ENCODE data around the gene CD320.
"Not testable (repeated sequence)": the region's sequence is repeated elsewhere in the genome, so short reads cannot be mapped to it uniquely, and the experiment has no call there.

CD320 gene

DNA sequence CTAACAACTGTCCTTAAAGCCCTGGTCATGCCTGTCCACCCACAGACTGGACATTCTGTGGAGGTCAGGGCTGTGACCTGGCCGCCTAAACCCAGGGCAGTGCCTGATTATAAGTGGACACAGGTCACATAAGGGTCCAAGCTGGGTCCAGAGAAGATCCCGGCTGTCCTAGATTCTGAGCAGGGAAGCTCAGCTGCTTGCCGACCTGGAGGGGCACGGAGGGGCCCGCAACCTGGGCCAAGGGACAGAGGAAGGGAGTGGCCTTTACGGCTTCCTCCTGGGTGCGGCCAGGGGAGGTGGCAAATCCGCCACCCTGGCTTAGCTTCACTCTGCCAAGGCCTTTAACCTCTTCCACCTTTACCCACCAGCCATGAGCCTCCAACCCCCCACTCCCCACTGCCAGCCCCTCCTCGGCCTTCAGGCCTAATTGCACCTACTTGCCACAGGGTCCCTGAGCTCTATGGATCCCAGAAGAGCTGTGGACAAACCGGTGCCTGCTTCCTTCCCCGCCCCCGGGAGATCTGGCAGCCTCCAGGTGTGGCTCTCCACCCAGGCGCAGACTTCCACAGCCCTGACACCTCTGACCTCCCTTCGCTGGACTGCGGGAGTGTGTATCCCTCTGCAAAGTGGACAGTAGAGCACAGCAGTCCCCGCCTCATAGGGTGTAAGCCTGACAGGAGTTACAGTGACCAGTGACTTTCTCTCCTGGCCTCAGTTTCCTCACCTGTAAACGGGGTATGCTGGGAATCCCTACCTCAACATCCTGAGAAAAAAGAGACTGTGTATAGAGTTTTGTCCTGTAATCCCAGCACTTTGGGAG lies 1.7 kb downstream of the CD320 start:
- DNase-seq: peak; percentile 62

DNA sequence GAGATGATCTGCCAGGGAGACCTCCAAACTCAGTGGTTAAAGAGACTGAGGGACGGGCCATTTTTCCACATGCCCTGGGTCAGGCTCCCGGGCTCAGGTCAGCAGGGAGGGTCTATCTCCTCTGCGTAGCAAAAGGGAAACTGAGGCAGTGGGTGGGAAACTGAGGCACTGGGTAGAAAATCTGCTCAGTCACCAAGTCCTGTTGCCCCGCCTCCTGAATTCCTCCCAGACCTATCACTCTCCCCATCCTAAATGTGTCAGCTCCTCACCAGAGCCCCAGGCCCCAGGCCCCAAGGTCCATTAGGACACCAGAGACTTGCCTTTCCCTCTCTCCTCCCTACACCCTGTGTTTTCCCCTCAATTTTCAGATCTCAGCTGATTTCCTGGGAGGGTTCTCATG lies 2.4 kb downstream of the CD320 start:
- DNase-seq: peak; percentile 54

DNA sequence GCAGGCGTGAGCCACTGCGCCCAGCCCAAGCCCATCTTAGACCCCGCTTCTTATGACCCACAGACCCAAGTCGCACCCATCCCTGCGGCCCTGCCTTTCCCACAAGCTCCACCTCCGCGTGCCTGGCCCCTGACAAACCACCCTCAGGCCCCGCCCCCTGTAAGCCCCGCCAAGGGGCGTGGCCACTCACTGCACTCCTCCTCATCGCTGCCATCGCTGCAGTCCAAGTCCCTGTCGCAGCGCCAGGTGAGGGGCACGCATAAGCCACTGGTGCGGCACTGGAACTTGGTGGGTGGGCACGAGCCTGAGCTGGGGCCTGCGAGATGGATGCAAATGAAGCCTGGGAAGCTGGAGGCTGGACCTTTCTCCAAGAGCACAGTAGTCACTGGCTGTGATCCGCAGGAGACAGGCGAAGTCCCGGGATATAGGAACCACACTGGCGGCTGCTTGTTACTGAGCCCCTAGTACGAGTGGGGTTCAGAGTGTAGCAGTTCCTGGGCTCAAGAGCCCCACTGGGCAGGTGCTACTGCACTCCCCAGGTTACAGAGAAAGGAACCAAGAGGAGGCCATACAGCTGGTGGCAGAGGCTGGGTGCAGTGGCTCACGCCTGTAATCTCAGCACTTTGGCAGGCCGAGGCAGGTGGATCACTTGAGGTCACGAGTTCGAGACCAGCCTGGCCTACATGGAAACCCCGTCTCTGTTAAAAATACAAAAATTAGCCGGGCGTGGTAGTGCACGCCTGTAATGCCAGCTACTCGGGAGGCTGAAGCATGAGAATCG lies 3.1 kb downstream of the CD320 start:
- DNase-seq: peak; percentile 70

DNA sequence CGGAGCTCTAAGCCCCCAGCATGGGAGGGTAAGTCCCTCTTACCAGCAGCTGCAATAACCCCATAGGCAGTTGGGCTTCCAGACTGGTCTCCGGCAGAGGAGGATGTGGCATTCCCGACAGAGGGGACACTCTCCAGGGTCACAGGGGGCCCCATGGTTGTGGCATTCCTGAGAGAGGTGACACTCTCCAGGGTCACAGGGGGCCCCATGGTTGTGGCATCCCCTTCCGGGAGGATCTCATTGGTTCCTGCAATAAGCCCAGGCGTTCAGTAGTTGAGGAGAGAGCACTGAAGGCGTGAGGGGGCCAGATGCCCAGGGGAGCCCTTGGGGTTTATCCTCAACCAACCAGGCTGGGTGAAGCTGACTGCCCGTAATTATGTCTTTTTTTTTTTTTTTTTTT lies 5.4 kb downstream of the CD320 start:
- peak; percentile 45 for DNase-seq

DNA sequence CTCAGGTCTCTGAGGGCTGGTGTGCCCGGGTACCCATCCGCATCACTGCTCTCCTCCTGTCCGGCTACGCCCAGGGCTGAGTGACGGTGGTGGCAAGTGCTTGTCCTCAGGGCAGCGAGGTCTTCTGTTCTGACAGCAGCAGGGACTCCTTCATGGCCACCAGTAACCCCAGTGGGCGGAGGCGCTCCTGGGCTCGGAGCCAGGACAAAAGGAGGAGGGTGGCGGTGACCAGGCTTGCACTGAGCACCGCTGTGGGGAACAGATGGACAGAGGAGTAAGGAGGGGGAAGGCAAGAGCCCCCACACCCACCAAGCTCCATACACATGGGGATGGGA lies 5.8 kb downstream of the CD320 start:
- peak; percentile 61 for DNase-seq

- DNase-seq: not testable (repeated sequence)
These were observed 16.8 kb downstream of the CD320 start for GRCh38 chr19:8291337-8291736.

DNA sequence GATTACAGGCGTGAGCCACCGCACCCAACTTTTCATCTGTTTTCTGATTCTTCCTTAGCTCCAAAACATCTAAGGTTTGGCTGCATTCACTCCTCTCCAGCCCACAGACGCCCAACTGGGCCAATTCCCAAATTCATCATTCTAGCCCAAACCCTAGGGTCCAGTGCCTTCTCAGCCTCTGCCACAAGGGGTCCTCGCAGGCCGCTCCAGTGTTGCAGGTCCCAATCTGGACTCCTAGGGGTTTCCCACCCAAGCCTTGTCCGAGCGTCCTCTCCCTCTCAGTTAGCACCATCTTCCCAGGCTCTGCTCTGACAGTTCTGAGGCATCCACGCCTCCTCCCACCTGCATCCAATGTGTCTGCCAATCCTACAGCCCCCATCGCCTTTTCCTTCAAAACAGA lies 31.6 kb downstream of the CD320 start:
- DNase-seq: not testable (repeated sequence)

DNA sequence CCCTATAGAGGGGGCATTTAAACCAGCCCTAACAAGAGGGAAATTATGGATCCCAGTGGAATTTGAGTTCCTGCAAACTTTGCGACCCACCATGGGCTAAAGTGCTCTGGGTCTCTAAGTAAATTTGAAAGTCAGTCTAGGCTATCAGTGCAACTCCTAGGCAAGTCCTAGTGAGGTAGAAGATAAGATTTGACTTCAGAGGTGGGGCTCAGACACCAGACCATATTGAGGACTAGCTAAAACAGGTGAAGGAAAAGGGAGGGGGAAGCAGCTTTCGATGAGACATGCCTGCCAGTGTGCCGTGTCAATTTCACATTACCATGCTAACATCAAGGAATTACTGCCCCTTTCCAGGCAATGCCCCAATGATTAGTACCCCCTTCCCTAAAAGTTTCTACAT lies 38.4 kb downstream of the CD320 start:
- DNase-seq: no peak

- peak; percentile 16 for DNase-seq
These were observed 42.3 kb downstream of the CD320 start for GRCh38 chr19:8265872-8266271.

GRCh38 chr19:8264248-8264647 lies 43.9 kb downstream of the CD320 start:
- DNase-seq: peak; percentile 36

DNA sequence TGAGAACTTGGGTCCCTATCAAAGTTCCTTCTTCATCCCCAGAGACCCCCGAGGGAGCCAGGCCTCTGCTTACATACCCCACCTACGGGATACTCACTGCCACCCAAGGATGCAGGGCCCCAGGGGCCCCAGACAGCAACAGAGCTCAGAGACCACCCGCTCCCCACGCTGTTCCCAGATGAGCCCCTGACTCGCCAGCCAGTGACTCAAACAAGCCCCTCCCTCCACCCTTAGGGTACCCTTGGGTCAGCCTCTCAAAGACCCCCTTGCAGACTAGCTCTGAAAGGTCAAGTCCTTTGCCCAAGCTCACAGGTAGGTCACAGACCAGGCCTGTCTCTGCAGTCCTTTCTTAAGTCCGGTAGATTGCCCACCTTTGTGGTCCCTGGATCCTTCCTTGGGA lies 45.7 kb downstream of the CD320 start:
- peak; percentile 38 for DNase-seq

- DNase-seq: peak; percentile 53
These were observed 46.3 kb downstream of the CD320 start for GRCh38 chr19:8261881-8262280.

GRCh38 chr19:8261347-8261746 lies 46.8 kb downstream of the CD320 start:
- peak; percentile 44 for DNase-seq

DNA sequence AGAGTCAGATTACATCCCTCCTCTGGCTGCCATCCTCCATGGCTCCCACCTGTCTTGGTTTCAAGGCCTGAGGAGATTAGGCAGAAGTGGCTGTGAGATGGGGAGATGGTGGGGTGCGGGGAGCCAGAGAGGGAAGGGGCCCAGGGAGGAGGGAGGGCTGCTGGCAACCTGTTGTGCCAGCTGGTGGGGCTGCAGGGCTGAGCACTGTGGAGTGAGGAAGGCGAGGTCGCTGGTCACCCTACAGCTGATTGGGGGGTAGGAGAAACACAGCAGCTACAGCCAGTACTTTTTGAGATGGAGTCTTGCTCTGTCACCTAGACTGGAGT lies 48.3 kb downstream of the CD320 start:
- peak; percentile 44 for DNase-seq

GRCh38 chr19:8259142-8259921 lies 48.8 kb downstream of the CD320 start:
- DNase-seq: peak; percentile 49

DNA sequence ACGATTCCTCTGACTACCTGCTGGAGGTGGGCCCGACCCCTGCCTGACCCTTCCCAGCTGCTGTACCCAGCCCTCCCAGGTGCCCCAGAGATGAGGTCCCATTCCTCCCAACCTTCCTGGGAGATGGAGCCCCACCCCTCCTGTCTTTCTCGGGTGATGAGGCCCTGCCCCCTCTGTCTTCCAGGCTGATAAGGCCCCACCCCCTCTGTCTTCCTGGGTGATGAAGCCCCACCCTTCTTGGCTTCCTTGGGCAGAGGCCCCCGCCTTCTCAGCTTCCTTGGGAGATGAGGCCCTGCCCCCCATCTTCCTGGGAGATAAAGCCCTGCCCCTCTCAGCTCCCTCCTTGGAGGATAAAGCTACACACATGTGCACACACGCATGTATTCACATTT lies 51.1 kb downstream of the CD320 start:
- no peak for DNase-seq

- no peak for DNase-seq
These were observed 51.7 kb downstream of the CD320 start for GRCh38 chr19:8256276-8257051.

- no peak for DNase-seq
These were observed 52.6 kb downstream of the CD320 start for GRCh38 chr19:8255426-8256125.

- DNase-seq: no peak
These were observed 53.7 kb downstream of the CD320 start for GRCh38 chr19:8254286-8255001.

GRCh38 chr19:8253678-8254077 lies 54.5 kb downstream of the CD320 start:
- no peak for DNase-seq

- peak; percentile 94 for DNase-seq
These were observed 55.1 kb downstream of the CD320 start for GRCh38 chr19:8252922-8253589.

Measured in activated effector memory CD4-positive, alpha-beta T cell treated with anti-CD3 and anti-CD28 coated beads, Interleukin-2, amount 50 U/mL, for 16 hours (primary cell).